Stomach (tissue), 4 donors: ENCODE data around the gene ADCY6.

ENCODE experiments used
- CTCF ChIP-seq, 7 experiments: fragments of 450-650 bp in 4 of 7; fragments of 200-600 bp in 3 of 7; sonication (generic) in 3 of 7; IDR thresholded peaks; one replicate each; pipeline ENCODE4 v1.5.1; 2016 to 2019; ENCODE audit warnings: antibody characterized with exemption in 7 of 7, control low read depth in 2 of 7, mild to moderate bottlenecking in 1 of 7
- POLR2A ChIP-seq, 4 donors: fragments of 450-650 bp; IDR thresholded peaks; one replicate each; pipeline ENCODE4 v1.6.1; 2016; ENCODE audit warnings: antibody characterized with exemption in 4 of 4, control low read depth in 2 of 4, mild to moderate bottlenecking in 1 of 4, moderate library complexity in 1 of 4

- TF ChIP-seq CTCF (IDR thresholded peaks at IDR 0.05) (no peak), POLR2A (IDR thresholded peaks at IDR 0.05) (no peak)
Observed at GRCh38 chr12:48788854-48789775, at the start of gene ADCY6.
